CD4-positive, alpha-beta T cell treated with Interleukin-15 for 4 hours (primary cell): Measurements from ENCODE around the gene PDF.
"Not testable (repeated sequence)": the region's sequence is repeated elsewhere in the genome, so short reads cannot be mapped to it uniquely, and the experiment has no call there.

Source experiments
- DNase-seq: peaks from one replicate; pipeline ENCODE4 v3.0.0-alpha.2; 2020; ENCODE audit warnings: low spot score

The PDF gene, protein sequence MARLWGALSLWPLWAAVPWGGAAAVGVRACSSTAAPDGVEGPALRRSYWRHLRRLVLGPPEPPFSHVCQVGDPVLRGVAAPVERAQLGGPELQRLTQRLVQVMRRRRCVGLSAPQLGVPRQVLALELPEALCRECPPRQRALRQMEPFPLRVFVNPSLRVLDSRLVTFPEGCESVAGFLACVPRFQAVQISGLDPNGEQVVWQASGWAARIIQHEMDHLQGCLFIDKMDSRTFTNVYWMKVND

DNA sequence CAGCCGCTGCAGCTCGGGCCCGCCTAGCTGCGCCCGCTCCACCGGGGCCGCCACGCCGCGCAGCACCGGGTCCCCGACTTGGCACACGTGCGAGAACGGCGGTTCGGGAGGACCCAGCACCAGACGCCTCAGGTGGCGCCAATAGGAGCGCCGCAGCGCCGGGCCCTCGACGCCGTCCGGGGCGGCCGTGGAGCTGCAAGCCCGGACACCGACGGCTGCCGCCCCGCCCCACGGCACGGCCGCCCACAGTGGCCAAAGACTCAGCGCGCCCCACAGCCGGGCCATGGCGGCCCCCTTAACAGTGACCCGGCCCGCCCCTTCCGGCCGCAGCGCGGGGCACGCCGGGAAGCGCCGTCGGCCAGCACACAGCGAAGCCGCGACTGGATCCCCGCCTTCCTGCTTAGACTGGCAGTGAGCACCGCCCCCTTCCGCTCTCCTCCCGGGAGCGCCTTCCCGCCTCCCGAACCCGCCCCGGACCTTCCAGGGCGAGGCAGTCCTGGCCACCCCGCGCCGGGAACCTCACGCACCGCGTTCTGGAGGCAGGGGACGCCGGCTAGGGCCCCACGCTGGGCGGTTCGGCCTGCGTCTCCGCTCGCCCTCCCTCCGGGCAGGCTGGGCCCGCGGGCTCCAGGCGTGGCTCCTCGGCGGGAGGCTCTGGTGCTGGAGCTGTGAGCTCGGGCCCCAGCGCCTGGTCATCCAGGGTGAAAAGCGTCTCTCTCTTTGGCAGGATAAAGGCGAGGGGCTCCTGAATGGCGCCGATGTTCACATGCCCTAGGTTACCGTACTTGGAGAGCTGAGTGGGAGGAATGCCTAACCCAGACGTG, at the start of gene PDF:
Gene PDF (minus strand): TSS at position 303 of the 824 bp plus-strand sequence. CDS start 18 bp downstream, at position 285.
- DNase-seq, result peak; percentile 81

- DNase-seq, result no peak
Observed at GRCh38 chr16:69378760-69379159, 48.4 kb upstream of the PDF start.

- DNase-seq, result no peak
Observed at GRCh38 chr16:69378036-69378435, 47.6 kb upstream of the PDF start.

GRCh38 chr16:69376393-69377059, 46.1 kb upstream of the PDF start:
- DNase-seq, result no peak

GRCh38 chr16:69373019-69373418, 42.6 kb upstream of the PDF start:
- DNase-seq, result no peak

- no peak for DNase-seq
Observed at GRCh38 chr16:69371564-69371963, 41.2 kb upstream of the PDF start.

- no peak for DNase-seq
Observed at GRCh38 chr16:69368866-69369265, 38.5 kb upstream of the PDF start.

- no peak for DNase-seq
Observed at GRCh38 chr16:69367980-69368379, 37.6 kb upstream of the PDF start.

- DNase-seq, result no peak
Observed at GRCh38 chr16:69366431-69366830, 36.0 kb upstream of the PDF start.

DNA sequence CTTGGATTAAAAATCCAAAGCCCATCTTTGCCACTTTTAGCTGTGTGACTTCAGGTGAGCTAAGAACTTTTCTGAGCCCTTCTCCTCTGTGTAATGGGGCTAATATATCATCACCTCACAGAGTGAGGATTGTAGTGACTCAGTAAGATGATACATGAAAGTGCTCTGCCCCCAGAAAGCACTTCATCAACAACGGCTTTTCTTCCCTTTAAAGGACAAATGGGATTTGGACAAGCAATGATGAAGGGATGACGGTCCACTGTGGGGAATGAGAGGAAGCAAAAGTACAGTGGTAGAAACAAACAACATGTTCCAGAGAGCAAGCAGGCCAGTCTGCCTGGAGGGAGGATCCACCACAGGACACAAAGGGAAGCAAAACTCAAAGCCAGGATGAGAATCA, 35.5 kb upstream of the PDF start:
- DNase-seq, result no peak

GRCh38 chr16:69364088-69364487, 33.7 kb upstream of the PDF start:
- no peak for DNase-seq

GRCh38 chr16:69363281-69363717, 32.9 kb upstream of the PDF start:
- no peak for DNase-seq

DNA sequence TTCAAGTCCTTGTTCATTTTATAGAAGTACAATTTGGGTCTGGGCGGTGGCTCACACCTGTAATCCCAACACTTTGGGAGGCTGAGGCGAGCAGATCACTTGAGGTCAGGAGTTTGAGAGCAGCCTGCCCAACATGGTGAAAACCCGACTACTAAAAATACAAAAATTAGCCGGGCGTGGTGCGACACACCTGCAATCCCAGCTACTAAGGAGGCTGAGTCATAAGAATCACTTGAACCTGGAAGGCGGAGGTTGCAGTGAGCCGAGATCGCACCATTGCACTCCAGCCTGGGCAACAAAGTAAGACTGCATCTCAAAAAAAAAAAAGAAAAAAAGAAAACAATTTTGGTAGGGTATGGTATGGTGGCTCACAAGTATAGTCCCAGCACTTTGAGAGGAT, 29.7 kb upstream of the PDF start:
- not testable (repeated sequence) for DNase-seq

GRCh38 chr16:69351309-69352027, 21.1 kb upstream of the PDF start, which contains the start of gene TMED6:
Gene TMED6, minus strand, starts transcription at chr16:69351786. Its CDS starts 33 bp downstream, at chr16:69351753.
- DNase-seq, result no peak

DNA sequence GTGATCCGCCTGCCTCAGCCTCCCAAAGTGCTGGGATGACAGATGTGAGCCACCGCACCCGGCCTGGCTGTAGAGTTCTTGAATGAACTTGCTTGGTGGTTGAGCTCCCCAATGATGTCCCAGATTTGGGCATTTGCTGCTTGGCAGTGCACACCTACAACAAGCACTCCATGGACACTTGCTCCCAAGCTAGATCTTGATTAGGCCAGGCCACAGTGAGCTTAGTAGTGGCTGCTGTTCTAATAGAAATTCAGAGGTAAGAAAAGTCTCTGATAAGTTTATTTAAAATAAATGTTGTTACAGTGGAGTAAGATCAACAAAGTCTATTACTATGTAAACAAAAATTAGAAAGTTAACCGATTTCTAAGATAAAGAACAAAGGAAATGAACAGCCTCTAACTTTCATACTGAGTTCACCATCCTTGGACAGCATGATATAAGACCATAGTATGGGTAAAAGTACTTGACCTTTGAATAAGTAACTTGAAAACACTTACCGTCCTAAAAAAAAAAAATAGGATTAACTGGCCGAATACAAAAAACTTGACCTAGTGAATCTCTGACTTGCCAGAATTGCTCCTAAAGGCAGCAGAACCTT, 20.2 kb upstream of the PDF start:
- no peak for DNase-seq

GRCh38 chr16:69349536-69349935, 19.1 kb upstream of the PDF start:
- DNase-seq, result no peak

DNA sequence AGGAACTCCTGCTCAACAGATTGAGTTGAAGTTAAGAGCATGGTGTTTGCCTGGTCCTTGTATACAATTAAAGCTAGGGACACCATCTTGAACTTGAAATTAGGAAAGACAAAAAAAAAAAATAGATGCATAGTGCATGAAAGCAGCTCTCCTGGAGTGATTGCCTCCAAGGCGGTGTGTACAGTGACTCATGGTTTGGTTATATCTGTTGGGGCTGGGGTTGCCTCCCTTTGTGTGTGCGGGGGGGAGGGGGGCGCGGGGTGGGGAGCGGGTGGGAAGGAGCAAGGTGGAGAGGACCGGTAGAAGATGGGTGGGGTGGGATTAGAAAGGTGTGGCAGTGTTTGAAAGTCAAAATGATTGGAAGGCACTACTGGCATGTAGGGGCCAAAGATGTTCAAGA, 17.8 kb upstream of the PDF start:
- DNase-seq, result no peak

GRCh38 chr16:69346683-69347082, 16.3 kb upstream of the PDF start:
- DNase-seq, result no peak

DNA sequence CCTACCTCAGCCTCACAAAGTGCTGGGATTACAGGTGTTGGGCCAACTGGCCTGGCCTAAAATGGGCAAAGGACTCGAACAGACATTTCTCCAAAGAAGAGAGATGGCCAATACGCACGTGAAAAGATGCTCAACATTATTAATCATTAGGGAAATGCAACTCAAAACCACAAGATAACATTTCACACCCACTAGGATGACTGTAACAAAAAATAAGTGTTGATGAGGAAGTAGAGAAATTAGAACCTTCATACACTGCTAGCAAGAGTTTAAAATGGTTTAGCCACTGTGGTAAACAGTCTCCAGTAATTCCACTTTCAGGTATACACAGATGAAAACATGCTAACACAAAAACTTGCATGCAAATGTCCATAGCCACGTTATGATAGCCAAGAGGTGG, 15.5 kb upstream of the PDF start:
- DNase-seq, result no peak

DNA sequence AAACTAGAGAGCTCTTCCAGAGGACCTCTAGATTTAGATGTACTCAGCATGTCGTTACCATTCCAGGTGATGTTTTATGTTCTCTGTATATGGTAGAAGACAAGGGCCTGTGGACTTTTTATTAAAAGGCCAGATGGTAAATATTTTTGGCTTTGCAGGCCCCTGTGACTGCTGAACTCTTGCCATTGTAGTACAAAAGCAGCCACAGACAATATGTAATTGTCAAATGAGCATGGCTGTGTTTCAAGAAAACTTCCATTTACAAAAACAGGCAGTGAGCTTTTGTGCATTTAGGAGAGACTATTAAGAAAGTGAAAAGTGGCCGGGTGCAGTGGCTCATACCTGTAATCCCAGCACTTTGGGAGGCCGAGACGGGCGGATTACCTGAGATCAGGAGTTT, 13.8 kb upstream of the PDF start:
- DNase-seq, result no peak

- no peak for DNase-seq
Observed at GRCh38 chr16:69340095-69340644, 9.8 kb upstream of the PDF start.
